ENCODE data around the gene TMEM91. TPM values are rescaled to one million over a fixed set of nuclear protein-coding genes. Genes with fewer than 3 reads are reported as not detected.
"Not testable (repeated sequence)": the region's sequence is repeated elsewhere in the genome, so short reads cannot be mapped to it uniquely, and the experiment has no call there.

TMEM91 gene
- total RNA-seq, 1 donor from 2014 or later: 2.2 TPM

DNA sequence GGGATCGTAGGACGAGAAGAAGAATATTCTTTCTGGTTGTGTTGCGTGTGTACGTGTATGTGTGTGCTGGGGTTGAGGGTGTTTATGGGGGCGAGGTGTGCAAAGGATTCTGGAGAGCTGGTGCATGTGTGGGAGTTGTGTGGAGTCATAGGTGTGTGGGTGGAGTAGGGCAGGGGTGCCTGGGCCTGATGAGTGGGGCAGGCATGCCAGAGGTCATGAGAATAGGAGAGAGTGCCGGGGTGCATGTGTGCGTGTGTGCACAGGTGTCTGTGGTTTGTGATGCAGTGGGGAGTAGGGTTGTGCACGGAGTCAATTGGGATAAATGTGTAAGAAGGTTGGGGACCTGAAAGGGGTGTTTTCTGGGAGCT lies 649 bp downstream of the TMEM91 start:
- DNase-seq (ENCODE audit: low read depth in 2 of 2): no peak

DNA sequence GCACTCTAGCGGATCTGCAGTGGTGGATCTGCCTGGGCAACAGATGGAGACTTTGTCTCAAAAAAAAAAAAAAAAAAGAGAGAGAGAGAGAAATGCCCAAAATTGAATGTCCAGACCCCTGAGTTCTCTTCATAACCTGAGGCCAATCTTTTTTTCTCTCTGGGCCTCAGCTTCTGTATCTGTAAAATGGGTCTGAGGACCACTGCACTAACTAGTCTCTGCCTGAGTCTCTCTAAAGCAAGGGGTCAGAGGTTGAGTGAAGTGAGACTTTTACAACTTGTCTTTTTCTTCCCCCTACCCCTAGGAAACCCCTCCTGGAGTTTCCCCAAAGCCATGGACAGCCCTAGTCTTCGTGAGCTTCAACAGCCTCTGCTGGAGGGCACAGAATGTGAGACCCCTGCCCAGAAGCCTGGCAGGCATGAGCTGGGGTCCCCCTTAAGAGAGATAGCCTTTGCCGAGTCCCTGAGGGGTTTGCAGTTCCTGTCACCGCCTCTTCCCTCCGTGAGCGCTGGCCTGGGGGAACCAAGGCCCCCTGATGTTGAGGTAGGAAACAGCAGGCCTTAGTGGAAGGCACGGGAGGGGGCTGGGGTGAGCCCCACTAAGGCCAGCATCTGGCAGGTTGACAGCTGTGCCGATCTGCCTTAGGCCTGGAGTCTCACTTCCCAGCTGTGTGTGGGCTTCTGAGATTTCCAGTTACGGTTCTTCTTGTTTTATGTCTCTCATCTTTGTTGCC lies 1.8 kb downstream of the TMEM91 start:
- DNase-seq (ENCODE audit: low read depth in 2 of 2): no peak

DNA sequence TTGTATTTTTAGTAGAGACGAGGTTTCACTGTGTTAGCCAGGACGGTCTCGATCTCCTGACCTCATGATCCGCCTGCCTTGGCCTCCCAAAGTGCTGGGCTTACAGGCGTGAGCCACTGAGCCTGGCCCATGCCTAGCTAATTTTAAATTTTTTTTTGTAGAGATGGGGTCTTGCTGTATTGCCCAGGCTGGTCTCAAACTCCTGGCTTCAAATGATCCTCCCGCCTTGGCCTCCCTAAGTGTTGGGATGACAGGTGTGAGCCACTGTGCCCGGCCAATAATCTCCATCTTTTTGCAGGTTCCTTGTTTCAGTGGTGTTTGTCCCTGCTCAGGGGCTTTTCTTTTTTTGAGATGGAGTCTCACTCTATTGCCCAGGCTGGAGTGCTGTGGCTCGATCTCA lies 5.2 kb downstream of the TMEM91 start:
- not testable (repeated sequence) for DNase-seq (ENCODE audit: low read depth in 2 of 2)

DNA sequence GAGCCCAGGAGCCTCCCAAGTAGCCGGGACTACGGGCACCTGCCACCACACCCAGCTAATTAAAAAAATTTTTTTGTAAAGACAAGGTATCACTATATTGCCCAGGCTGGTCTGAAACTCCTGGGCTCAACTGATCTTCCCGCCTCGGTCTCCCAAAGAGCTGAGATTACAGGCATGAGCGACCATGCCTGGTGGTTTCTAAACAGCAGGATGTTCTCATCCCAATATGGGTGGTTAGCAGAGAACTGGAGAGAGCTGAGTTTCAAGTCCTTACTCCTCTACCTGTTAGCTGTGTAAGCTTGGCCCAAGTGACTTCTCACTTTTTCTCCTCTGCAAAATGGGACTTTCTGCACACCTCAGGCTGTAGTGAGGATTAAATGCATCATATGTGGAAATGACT lies 8.0 kb downstream of the TMEM91 start:
- DNase-seq (ENCODE audit: low read depth in 2 of 2): no peak

DNA sequence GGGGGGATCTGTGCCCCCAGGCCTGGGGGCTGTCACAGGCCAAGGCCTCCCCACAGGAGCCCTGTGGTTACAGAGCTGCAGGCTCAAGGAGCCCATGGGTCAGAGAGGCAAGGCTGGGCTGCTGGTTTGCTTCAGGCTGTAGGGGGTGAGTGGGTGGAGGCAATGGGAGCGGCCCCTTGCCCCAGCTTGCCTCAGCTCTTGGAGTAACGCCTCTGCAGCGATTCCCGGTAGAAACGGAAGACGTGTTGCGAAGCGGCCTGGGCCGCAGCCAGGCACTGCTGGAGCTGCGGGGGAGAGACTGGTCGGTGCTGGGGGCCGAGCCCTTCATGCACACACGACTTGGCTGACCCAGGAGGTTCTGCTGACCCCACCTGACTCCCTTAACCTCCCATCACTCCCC lies 10.1 kb downstream of the TMEM91 start:
- DNase-seq (ENCODE audit: low read depth in 2 of 2): no peak

DNA sequence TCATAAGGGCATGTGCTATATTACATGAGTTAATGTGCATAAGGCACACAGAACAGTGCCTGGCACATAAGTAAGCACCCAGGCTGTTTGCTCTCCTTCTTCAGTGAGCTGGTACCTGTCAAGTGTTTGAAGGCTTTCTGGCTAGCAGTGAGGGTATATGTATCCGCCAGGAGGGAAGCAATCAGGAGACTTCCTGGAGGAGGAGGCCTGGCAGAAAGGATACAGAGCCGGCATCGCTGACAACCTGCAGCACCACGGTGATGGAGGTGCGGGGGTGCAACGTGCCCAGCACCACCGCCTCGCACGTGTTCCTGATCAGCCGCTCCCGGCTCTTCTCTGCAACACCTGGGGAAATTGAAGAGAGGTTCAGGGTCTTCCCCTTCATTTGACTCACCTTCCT lies 15.3 kb downstream of the TMEM91 start:
- DNase-seq (ENCODE audit: low read depth in 2 of 2): no peak

DNA sequence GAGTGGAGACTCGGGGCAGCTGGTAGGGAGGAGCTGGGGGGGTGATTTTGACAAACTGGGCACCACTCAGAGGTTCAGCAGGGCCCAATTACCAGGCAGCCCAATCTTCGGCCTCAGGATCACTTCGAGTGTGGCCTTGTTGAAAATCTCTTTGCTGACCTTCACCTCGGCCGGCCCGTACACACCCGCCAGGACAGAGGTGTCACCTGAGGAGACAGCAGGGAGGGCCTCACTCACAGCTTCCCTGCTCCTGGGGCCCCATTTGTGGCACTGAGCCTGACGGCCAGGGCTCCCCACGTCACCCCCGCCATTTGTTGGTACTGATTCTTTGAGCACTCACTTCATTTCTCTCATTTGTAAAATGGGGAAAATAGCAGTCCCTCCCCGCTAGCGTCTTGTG lies 16.4 kb downstream of the TMEM91 start:
- no peak for DNase-seq (ENCODE audit: low read depth in 2 of 2)

DNA sequence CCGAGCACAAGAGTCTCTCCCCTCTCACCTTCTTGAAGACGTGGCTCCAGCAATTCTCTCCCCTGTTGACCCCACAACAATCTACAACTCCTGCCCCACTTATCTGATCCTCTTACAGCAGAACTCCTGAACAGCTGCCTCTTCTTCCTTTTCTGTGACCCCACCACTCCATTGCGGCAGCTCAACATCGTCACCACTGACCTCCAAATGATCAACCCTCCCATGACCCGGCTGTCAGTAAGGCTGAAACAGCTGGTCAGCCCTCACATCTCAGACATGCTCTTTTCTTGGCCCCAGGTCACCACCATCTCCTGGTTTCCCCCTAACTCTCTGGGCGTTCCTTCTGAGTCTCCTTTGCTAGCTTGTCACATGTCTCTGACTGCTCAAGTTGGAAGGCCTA lies 19.0 kb downstream of the TMEM91 start:
- DNase-seq (ENCODE audit: low read depth in 2 of 2): no peak

DNA sequence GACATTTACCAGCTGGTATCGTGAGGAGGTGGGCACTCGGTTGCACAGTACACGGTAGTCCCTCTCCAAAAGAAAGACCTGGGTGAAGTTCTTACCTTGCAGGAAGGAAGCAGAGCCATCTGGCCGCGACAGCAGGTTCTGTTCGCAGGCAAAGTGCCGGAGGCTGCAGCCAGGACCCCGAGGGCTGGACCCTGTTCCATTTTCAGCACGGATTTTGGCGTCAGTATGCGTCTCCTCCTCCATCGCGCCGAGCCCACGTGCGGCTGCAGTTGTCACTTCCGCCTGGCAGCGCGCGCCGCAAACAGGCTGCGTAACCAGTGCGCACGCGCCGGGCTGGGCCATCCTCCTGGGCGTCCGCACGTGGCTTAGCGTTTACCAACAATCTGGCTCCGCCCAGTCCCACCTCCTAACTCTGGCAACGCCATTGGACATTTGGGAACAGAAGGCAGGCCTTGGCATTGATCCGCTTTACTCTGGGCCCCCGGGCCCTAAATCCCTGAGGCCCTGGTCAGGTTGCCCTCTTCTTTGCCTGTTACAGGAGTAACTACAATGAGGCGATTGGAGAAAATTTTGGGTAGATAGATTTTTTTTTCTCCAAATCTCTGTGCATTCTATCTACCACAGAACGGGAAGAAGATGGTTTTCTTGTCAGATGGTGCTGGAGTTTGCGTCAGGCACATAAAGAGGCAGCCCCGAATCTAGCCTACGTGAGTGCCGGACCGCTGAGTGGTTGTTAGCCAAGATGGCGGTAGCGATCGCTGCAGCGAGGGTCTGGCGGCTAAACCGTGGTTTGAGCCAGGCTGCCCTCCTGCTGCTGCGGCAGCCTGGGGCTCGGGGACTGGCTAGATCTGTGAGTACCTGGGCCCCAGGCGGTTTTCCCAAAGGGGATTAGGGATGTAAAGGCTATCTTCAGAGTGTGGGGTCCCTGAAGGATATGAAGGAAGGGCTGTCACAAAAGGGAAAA lies 21.0 kb downstream of the TMEM91 start, which contains the start of the genes BCKDHA and EXOSC5:
Gene BCKDHA (plus strand): TSS at position 733 of the 964 bp plus-strand sequence. CDS start 10 bp downstream, at position 743.
Gene EXOSC5 (minus strand): TSS at position 274 of the 964 bp plus-strand sequence. CDS start 31 bp downstream, at position 243.
- DNase-seq (ENCODE audit: low read depth in 2 of 2): peak; percentile 100

DNA sequence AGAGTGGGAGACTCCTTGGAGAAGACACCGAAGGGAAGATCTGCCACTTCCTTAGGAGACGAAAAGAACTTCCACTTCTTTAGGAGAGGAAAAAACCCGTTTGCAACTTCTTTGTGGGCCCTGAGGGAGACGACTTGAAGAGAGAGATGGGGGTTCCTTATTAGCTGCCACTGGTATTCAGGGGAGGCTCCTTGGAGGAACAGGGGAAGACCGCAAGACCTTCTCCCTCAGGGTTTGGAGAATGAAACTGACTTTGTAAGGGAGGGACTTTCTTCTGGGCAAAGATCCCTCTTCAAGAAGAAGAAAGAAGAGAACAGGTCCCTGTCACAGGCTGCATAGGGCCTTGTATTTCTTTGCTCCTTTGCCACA lies 21.7 kb downstream of the TMEM91 start:
- DNase-seq (ENCODE audit: low read depth in 2 of 2): no peak

DNA sequence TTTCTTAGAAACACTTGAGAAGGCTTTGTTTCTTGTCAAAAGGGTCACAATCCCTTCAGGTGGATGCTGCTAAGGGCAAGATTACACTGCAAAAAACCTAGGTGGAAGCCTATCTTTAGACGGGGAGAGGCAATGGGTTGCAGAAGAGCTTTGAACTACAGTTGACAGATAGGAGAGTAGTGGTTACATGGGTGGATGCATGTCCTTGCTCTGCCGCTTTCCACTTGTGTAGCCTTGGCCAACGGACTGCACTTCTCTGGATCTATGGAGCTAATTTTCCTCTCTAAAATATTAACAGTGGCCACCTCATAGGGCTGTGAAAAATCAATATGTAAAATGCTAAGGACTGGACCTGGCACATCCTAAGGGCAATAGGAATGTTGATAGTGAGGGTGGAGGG lies 22.3 kb downstream of the TMEM91 start:
- no peak for DNase-seq (ENCODE audit: low read depth in 2 of 2)

DNA sequence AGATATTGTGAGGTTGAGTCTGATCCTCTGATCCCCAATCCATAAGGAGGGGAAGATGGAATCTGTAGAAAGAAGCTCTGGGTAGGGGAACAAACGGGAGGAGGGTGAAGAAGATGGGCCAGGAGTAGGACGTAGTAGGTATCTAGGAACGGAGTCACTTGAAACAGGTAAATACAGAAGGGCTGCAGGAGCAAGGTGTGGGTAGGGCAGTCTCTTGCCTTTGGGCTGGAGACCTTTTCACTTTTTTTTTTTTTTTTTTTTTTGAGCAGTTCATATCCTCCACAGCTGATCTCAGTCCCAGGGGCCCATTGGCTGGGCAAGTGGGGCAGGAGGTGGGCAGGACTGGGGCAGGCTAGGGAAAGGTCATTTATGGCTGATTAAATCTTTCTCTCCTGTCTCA lies 22.8 kb downstream of the TMEM91 start:
- DNase-seq (ENCODE audit: low read depth in 2 of 2): no peak

DNA sequence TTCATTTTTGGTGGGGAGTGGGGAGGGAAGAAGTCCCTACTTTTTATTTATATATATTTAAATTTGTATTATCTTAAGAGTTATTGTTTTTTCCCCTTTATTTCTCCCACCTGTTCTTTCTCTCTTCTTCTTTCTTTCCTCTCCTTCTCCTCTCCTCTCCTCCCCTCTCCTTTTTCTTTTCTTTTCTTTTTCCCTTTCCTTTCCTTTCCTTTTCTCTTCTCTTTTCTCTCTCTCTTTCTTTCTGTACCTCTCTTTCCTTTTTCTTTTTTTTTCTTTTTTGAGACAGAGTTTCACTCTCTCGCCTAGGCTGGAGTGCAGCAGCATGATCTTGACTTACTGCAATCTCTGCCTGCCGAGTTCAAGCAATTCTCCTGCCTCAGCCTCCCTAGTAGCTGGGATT lies 23.2 kb downstream of the TMEM91 start:
- DNase-seq (ENCODE audit: low read depth in 2 of 2): no peak

DNA sequence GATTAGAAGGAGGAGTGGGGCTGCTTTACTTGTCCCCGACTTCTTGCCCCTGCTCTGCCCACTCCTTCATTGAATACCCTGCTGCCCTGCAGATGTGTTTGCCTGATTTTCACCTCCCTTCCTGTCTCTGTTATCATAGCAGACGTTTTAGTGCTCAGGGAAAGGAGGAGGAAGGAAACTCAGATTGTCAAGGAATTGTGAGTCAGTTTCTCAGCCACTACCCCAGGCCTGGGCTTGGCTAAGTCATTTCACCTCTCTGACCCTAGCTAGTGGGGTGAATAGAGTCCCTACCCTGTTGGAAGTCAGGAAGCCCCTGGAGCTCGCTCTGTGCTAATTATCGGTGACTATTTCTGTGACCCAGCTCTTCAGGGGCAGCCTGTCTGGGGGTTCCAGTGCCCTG lies 25.1 kb downstream of the TMEM91 start:
- DNase-seq (ENCODE audit: low read depth in 2 of 2): peak in 1 of 2 donors; percentile 87

DNA sequence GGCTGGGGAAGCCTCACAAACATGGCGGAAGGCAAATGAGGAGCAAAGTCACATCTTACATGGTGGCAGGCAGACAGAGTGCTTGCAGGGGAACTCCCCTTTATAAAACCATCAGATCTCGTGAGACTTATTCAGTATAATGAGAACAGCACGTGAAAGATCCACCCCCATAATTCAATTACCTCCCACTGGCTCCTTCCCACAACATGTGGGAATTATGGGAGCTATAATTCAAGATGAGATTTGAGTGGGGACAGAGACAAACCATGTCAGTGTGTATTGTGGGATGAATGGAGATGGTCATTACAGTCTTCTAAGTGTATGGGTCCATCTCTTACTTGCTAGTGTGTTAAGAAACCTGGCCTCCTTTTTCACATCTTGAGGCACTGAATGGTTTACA lies 25.7 kb downstream of the TMEM91 start:
- peak in 1 of 2 donors; percentile 11 for DNase-seq (ENCODE audit: low read depth in 2 of 2)

DNA sequence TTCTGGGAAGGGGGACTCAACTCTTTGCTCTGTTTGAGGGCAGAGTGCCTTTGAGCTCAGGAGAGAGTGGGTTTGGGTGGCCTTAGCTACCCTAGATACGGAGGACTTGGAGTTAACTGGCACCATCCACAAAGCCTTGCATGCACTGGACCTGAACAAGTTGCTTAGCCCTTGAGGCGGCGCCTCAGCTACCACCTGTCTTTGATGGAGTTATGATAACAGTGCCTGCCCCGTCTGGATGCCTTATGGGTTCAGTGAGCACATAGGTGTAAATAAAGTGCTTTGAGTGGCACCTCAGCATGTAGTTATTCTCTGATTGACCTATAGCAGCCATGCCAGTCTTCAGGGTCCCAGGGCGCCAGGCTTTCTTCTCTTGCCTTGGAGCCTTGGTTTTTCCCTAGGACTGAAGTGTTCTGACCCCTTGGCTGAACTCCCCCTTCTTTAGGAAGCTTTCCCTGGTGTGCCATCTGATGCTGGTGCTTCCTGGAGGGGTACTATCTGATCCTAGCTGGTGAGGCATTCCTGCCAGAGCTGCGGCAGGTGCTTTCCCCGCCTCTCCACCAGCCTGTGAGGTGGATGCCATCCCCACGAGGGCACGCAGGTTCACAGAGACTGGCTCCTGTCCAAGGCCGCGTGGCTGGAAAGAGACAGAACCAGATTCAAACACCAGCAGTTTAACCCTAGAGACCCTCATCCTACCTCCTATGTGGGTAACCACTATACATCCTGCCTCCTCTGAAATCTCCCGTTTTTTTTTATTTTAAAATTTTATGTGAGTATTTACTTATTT lies 27.0 kb downstream of the TMEM91 start:
- no peak for DNase-seq (ENCODE audit: low read depth in 2 of 2)

DNA sequence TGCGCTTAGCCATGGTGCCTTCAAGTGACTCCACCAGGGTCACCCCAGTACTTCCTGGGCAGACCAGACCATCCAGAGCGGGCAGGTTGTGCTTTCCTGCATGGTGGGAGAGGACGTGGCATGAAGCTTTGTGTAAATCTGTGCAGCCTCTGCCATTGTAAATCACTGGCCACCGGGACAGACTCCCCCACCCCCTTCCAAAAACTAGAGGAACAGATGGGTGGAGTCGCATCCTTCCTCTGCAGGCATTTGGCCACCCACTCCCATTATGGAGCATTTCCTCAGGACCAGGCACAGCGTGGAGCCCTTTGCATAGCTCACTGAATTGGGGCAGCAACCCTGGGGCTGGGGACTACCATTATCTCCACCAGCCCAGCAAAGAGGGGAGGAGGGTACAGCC lies 29.4 kb downstream of the TMEM91 start:
- peak in 1 of 2 donors; percentile 6 for DNase-seq (ENCODE audit: low read depth in 2 of 2)

DNA sequence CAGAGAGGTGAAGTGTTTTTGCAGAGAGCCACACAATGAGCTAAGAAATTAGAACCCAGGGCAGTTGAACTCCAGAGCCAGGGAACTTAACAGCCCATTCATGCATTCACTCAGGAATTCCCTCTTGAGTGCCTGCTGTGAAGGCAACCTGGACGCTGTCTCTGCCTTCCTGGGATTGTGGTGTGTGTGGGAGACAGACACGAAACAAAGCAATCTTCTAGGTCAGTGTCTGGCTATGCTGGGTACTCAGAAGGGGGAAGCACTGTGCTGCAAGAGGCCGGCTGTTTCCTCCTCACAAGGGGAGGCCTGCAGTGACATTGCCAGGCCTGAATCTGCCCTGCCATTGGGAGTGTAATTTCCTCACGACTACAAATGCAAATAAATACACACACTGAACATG lies 30.9 kb downstream of the TMEM91 start:
- peak in 1 of 2 donors; percentile 76 for DNase-seq (ENCODE audit: low read depth in 2 of 2)

DNA sequence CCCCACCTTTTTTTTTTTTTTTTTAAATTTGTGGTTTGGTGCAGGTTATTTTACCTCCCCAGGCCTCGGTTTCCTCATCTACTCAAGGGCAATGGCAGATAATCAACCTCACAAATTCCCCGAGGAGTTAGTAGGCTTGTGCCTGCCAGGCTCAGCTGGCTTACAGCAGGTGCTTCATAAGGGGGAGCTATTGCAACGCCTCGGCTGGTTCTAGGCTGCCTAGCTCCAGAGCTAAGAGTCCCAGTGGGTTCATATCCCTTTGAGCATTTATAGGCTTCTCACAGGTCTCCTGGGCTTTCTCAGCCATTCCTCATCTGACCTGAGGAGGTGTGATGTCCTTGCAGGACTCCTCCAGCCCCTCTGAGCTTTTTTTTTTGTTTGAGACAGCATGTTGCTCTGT lies 31.9 kb downstream of the TMEM91 start:
- no peak for DNase-seq (ENCODE audit: low read depth in 2 of 2)

DNA sequence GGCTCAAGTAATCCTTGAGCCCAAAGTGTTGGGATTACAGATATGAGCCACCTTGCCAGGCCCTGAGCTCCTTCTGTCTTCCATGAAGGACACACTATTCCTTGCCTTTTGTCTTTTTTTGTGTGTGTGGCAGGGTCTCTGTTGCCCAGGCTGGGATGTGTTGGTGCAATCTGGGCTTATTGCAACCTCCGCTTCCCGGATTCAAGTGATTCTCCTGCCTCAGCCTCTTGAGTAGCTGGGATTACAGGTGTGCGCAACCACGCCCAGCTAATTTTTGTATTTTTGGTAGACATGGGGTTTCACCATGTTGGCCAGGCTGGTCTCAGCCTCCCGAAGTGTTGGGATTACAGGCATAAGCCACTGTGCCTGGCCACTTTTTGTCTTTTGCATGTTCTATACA lies 32.5 kb downstream of the TMEM91 start:
- not testable (repeated sequence) for DNase-seq (ENCODE audit: low read depth in 2 of 2)

DNA sequence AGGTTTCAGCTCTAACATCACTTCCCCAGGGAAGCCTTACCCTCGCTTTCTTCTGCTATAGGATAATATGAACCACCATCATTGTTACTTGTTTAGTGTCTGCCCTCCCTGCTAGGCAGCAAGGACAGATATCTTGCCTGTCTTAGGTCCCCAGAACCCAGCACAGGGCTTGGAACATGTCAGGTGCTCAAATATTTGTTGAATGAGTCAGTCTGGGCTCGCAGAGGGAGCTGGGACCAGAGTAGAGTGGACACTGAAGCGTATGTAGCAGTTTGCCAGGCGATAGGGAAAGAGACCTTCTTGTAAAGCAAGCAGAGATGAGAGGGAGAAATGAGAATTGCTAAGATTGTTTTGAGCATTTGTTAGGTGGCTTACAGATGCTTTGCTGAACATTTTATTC lies 33.0 kb downstream of the TMEM91 start:
- DNase-seq (ENCODE audit: low read depth in 2 of 2): peak; percentile 37 to 52

Data from lung microvascular endothelial cell (primary cell).